Type B pancreatic cell (in vitro differentiated cells): ENCODE data around the gene LRMDA. TPM values are rescaled to one million over a fixed set of nuclear protein-coding genes. Genes with fewer than 3 reads are reported as not detected.

Experiments
- DNase-seq: peaks from one replicate; pipeline ENCODE4 v3.0.0; 2021; ENCODE audit warnings: mixed read lengths; ENCODE audit not compliant: unreplicated experiment; ENCODE audit errors: extremely low spot score
- H3K27ac Mint-ChIP-seq: 2 replicates; pipeline ENCODE4 v1.8.0; 2021; ENCODE audit warnings: mild to moderate bottlenecking, mixed read lengths
- H3K27me3 Mint-ChIP-seq: 2 replicates; pipeline ENCODE4 v1.8.0; 2021; ENCODE audit warnings: mixed read lengths
- H3K36me3 Mint-ChIP-seq: 2 replicates; pipeline ENCODE4 v1.8.0; 2021; ENCODE audit warnings: mixed read lengths
- H3K4me1 Mint-ChIP-seq: one replicate; pipeline ENCODE4 v1.8.0; 2021; ENCODE audit warnings: mixed read lengths; ENCODE audit not compliant: unreplicated experiment
- H3K4me3 Mint-ChIP-seq: 2 replicates; pipeline ENCODE4 v1.8.0; 2021; ENCODE audit warnings: mild to moderate bottlenecking, mixed read lengths
- H3K9me3 Mint-ChIP-seq: 2 replicates; pipeline ENCODE4 v1.8.0; 2021; ENCODE audit warnings: mixed read lengths
- CTCF ChIP-seq: fragments of 200-600 bp; sonication (generic); conservative IDR thresholded peaks from 2 replicates; pipeline ENCODE4 v1.5.0; 2021; ENCODE audit warnings: antibody characterized with exemption, mild to moderate bottlenecking
- total RNA-seq: library from RNA; stranded (reverse); gene quantifications from 2 replicates; pipeline ENCODE4 v1.2.1, GENCODE V29; 2021; ENCODE audit warnings: low replicate concordance

The LRMDA gene
- total RNA-seq, 1 donor from 2014 or later, result 2.0 TPM

GRCh38 chr10:76302961-76303630, 871.7 kb downstream of the LRMDA start:
- Mint-ChIP-seq H3K4me3 (peak overlapping the region; percentile 69), H3K36me3 (no peaks in the 10 kb centered on the region), H3K9me3 (peaks cover 10% of the 10 kb centered on the region), H3K4me1 (peaks cover 55% of the 10 kb centered on the region), H3K27ac (peak overlapping the region; percentile 22), H3K27me3 (peaks cover 33% of the 10 kb centered on the region)
- no peak for TF ChIP-seq CTCF
- DNase-seq, result no peak

GRCh38 chr10:76303682-76304316, 872.4 kb downstream of the LRMDA start:
- Mint-ChIP-seq H3K36me3 (no peaks in the 10 kb centered on the region), H3K4me1 (peaks cover 62% of the 10 kb centered on the region), H3K4me3 (peak overlapping the region; percentile 69), H3K27me3 (peaks cover 35% of the 10 kb centered on the region), H3K27ac (peak overlapping the region; percentile 22), H3K9me3 (peaks cover 12% of the 10 kb centered on the region)
- no peak for DNase-seq
- TF ChIP-seq CTCF, result peak; percentile 77

GRCh38 chr10:76305930-76306615, 874.6 kb downstream of the LRMDA start:
- TF ChIP-seq CTCF, result no peak
- no peaks in the 10 kb centered on the region for H3K36me3 Mint-ChIP-seq
- no peak for DNase-seq
- H3K9me3 Mint-ChIP-seq, result peaks cover 6% of the 10 kb centered on the region
- no peak overlapping the region for H3K4me3 Mint-ChIP-seq
- peaks cover 66% of the 10 kb centered on the region for H3K4me1 Mint-ChIP-seq
- no peak overlapping the region for H3K27ac Mint-ChIP-seq
- peaks cover 24% of the 10 kb centered on the region for H3K27me3 Mint-ChIP-seq

GRCh38 chr10:76306856-76307255, 875.4 kb downstream of the LRMDA start:
- peaks cover 24% of the 10 kb centered on the region for H3K27me3 Mint-ChIP-seq
- DNase-seq, result no peak
- H3K27ac Mint-ChIP-seq, result no peak overlapping the region
- H3K36me3 Mint-ChIP-seq, result no peaks in the 10 kb centered on the region
- H3K9me3 Mint-ChIP-seq, result peaks cover 6% of the 10 kb centered on the region
- H3K4me3 Mint-ChIP-seq, result no peak overlapping the region
- peaks cover 66% of the 10 kb centered on the region for H3K4me1 Mint-ChIP-seq
- no peak for TF ChIP-seq CTCF

- H3K4me1 Mint-ChIP-seq, result peaks cover 50% of the 10 kb centered on the region
- DNase-seq, result no peak
These were observed 877.6 kb downstream of the LRMDA start for GRCh38 chr10:76309070-76309469.

More at GRCh38 chr10:76309070-76309469, 877.6 kb downstream of the LRMDA start:
- Mint-ChIP-seq H3K9me3 (peaks cover 6% of the 10 kb centered on the region), H3K27ac (peak overlapping the region; percentile 52), H3K36me3 (no peaks in the 10 kb centered on the region), H3K4me3 (peak overlapping the region; percentile 69), H3K27me3 (peaks cover 15% of the 10 kb centered on the region)
- TF ChIP-seq CTCF, result no peak
